GM19372 (cell line): ENCODE results near the gene SGTA.
"Not testable (repeated sequence)": the region's sequence is repeated elsewhere in the genome, so short reads cannot be mapped to it uniquely, and the experiment has no call there.

ENCODE experiments used
- ATAC-seq: cut with Tn5 transposase; IDR thresholded peaks from one replicate; pipeline ENCODE4 v1.9.1; 2021; ENCODE audit warnings: mild to moderate bottlenecking, low read depth, moderate library complexity; ENCODE audit not compliant: unreplicated experiment

Gene SGTA

GRCh38 chr19:2795827-2796658 is 13.0 kb upstream of the SGTA start:
- no peak for ATAC-seq

- ATAC-seq, result no peak
Measured at GRCh38 chr19:2793577-2793976, 10.5 kb upstream of the SGTA start.

GRCh38 chr19:2793126-2793525 is 10.1 kb upstream of the SGTA start:
- ATAC-seq, result no peak

- ATAC-seq, result not testable (repeated sequence)
Measured at GRCh38 chr19:2792666-2793065, 9.6 kb upstream of the SGTA start.

- ATAC-seq, result no peak
Measured at GRCh38 chr19:2791876-2792275, 8.8 kb upstream of the SGTA start.

GRCh38 chr19:2791440-2791839 is 8.4 kb upstream of the SGTA start:
- no peak for ATAC-seq

- no peak for ATAC-seq
Measured at GRCh38 chr19:2790557-2791271, 7.6 kb upstream of the SGTA start.

- ATAC-seq, result no peak
Measured at GRCh38 chr19:2790194-2790556, 7.1 kb upstream of the SGTA start.

- no peak for ATAC-seq
Measured at GRCh38 chr19:2788237-2788636, 5.2 kb upstream of the SGTA start.

- ATAC-seq, result no peak
Measured at GRCh38 chr19:2787115-2787514, 4.0 kb upstream of the SGTA start.

GRCh38 chr19:2785244-2785997 is 2.3 kb upstream of the SGTA start, which contains the start of gene THOP1:
Gene THOP1 (plus strand): TSS chr19:2785503. CDS start chr19:2785663, 160 bp downstream.
- peak; percentile 69 for ATAC-seq

- no peak for ATAC-seq
Measured at GRCh38 chr19:2783781-2784145, 690 bp upstream of the SGTA start.

- no peak for ATAC-seq
Measured at GRCh38 chr19:2782329-2782935, 641 bp downstream of the SGTA start.

GRCh38 chr19:2780284-2780683 is 2.8 kb downstream of the SGTA start:
- no peak for ATAC-seq

GRCh38 chr19:2779121-2779740 is 3.8 kb downstream of the SGTA start:
- no peak for ATAC-seq

GRCh38 chr19:2777952-2778683 is 5.0 kb downstream of the SGTA start:
- ATAC-seq, result no peak

GRCh38 chr19:2775556-2776430 is 7.3 kb downstream of the SGTA start:
- ATAC-seq, result no peak

- ATAC-seq, result no peak
Measured at GRCh38 chr19:2774953-2775555, 8.0 kb downstream of the SGTA start.
